GM13976 (cell line): ENCODE results near the gene GMPR.
"Not testable (repeated sequence)": the region's sequence is repeated elsewhere in the genome, so short reads cannot be mapped to it uniquely, and the experiment has no call there.

Experiments
- DNase-seq: peaks from one replicate; pipeline ENCODE4 v3.0.0; 2012; ENCODE audit warnings: low spot score
- in situ Hi-C: fragments of 300-500 bp; cut with MboI; formaldehyde crosslinking; loops from one replicate; pipeline ENCODE4 v1.12.0; 2022; ENCODE audit warnings: low sequenced_read_pairs, mixed read lengths, inconsistent platforms; ENCODE audit not compliant: unreplicated experiment
- TF ChIP-seq, protein P1 (sequence below): IDR thresholded peaks from 2 replicates; pipeline ENCODE4 v1.5.1; 2012; ENCODE audit warnings: borderline replicate concordance, mild to moderate bottlenecking; ENCODE audit not compliant: insufficient read depth; ENCODE audit errors: extremely low read depth, missing control alignments, control extremely low read depth

Gene GMPR

DNA sequence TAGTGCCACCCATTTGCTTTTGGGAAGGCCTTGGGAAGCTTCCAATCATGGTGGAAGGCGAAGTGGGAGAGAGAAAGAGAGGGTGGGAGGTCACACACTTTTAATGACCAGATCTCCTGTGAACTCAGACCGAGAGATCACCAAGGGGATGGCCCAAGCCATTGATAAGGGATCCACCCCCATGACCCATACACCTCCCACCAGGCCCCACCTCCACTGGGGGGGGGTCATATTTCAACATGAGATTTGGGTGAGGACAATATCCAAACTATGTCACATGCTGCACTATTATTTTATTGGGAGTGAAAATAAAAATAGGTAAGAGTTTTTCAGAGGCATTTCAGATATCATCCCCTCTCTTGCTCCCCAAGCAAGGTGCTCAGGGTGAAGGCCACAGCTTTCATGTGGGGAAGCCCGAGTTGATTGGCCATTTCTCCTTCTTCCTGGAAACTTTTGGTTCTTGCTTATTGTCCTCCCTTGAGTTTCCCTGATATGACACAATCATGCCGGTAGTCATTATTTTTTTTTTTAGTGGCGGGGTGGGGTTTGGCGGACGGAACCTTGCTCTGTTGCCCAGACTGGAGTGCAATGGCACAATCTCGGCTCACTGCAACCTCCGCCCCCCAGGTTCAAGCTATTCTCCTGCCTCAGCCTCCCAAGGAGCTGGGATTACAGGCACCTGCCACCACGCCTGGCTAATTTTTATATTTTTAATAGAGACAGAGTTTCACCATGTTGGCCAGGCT is 15.2 kb downstream of the GMPR start:
- no peak for DNase-seq
- in situ Hi-C loops, result no loop called here
- TF ChIP-seq, protein P1, sequence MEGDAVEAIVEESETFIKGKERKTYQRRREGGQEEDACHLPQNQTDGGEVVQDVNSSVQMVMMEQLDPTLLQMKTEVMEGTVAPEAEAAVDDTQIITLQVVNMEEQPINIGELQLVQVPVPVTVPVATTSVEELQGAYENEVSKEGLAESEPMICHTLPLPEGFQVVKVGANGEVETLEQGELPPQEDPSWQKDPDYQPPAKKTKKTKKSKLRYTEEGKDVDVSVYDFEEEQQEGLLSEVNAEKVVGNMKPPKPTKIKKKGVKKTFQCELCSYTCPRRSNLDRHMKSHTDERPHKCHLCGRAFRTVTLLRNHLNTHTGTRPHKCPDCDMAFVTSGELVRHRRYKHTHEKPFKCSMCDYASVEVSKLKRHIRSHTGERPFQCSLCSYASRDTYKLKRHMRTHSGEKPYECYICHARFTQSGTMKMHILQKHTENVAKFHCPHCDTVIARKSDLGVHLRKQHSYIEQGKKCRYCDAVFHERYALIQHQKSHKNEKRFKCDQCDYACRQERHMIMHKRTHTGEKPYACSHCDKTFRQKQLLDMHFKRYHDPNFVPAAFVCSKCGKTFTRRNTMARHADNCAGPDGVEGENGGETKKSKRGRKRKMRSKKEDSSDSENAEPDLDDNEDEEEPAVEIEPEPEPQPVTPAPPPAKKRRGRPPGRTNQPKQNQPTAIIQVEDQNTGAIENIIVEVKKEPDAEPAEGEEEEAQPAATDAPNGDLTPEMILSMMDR, result no peak

DNA sequence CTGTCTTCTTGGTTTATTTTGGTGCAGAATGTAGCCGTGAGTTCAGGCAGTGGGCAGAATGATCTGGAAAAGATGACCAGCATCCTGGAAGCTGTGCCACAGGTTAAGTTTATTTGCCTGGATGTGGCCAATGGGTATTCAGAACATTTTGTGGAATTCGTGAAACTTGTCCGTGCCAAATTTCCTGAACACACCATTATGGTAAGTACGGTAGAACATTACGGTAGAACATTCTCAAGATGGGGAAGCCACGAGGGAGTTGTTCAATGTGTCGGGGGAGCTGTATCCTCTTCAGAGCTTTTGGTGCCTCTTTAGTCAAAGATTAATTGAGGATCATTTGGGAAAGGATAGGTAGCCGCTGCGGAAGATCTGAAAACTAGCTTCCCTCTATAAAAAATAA is 16.1 kb downstream of the GMPR start:
- in situ Hi-C loops, result no loop called here
- TF ChIP-seq, protein P1, result no peak
- DNase-seq, result no peak

DNA sequence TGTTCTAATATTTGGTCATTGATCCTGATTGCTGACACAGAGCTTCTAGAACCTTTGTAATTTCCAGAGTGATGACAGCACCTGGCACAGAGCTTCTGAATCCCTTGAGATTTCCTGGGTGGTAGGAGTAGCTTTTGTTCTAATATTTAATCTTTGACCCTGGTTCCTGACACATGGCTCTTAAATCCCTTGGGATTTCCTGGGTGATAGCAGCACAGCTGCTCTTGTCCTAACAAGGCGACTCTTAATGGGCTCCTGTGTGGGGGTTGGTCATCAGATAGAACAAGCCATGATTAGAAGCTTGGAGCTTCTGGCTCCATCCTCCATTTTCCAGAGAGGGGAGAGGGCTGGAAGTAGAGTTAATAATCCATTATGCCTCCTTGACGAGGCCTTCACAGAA is 18.4 kb downstream of the GMPR start:
- no peak for DNase-seq
- in situ Hi-C loops, result no loop called here

DNA sequence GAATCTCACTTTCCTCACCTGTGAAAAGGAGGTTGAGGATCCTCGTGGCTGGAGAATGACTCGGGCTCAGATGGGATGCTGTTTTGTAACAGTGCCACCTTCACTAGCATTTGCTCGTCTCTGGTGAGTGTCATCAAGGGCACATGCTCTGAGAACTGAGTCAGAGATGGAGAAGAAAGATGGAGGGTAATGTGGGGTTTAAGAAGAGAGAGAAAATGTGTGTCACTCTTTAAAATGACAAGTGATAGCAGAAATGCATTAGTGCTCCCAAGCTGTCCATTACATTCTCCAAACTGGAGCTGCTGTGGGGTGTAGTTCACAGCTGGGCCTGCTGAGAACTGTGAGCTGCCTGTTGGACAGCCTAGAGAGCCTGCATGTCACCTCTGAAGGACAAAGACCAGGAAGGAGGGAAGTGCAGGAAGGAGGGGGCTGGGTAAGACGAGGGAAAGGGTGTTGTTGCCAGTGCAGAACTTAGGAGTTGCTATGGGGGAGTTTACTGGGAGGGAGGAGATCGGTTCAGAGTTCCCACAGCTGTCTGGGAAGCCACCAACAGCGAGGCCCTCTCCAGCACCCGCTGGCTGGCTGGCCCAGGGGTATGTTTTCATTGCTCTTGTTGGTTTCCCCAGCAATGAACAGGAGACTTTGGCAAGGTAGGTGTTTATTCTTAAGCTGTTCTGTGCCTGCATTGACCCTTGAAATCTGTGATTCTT is 19.8 kb downstream of the GMPR start:
- in situ Hi-C loops, result no loop called here
- DNase-seq, result no peak
- TF ChIP-seq, protein P1, result no peak

More for the DNA sequence above, 18.4 kb downstream of the GMPR start:
- TF ChIP-seq, protein P1, result no peak

DNA sequence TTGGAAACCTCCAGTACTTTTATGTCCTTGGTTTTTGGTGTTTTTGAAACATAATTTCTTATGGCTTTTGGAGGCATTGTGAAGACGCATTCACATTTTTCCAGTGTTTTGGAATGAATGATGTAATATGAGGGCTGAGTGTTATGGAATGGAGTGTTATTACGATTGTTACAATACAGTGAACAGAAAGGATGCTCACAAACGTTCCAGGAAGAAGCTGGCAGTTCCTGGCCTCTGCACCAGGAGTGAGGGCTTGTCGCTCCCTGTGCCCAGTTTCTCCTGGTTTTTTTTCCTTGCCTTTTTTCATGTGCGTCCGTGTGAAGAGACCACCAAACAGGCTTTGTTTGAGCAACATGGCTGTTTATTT is 20.3 kb downstream of the GMPR start:
- TF ChIP-seq, protein P1, result no peak
- DNase-seq, result no peak
- in situ Hi-C loops, result no loop called here

DNA sequence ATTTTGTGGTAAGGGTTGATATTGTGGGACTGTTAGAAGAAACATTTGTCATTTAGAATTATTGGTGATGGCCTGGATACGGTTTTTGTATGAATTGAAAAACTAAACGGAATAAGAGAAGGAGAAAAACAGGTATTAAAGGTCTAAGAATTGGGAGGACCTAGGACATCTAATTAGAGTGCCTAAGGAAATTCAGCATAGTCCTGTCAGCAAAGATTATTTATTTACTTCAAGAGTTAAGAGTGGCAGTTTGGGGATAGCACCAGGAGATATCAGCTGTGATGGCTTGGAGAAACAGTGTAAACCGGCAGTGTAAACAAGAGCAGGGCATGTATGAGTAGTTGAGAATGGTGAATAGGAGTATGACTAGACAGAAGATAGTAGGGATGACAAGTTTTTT is 21.2 kb downstream of the GMPR start:
- DNase-seq, in situ Hi-C loops: not testable (repeated sequence)

DNA sequence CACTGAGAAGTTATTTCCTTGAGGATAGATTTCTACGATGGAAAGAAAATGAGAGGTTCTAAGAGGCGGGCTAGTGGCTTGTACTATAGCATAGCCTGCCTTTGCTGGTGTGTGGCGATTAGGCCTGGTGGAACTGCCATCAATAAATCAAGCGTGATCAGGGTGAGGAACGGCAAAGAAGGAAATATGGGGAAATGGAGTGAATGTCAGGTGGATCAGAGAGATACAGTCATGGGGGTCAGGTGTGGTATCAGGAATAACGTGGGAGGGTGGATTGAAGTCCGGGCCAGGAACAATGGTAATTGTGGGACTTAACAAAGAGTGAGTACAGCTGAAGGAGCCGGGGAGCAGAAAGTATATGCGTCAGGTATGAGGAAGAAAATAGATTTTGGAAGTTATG is 22.2 kb downstream of the GMPR start:
- in situ Hi-C loops, DNase-seq: not testable (repeated sequence)

DNA sequence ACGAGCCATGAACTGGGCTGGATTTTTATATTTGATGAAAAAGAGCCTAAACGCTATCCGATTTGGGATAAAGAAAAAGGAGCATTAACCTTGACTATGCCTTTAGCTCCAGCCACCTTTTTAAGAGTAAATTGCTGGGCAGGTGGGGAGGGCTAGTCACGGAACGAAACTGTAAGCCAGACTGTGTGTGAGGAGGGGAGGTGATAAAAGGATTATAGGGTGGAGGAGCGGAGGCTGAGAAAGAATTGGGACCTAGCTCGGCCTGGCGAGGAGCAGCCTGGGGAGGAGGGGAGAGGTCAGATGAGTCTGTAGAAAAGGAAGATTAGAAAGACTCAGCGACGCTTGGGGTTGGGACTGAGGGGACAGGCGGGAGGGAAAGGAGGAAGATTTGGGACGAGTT is 24.4 kb downstream of the GMPR start:
- in situ Hi-C loops, DNase-seq: not testable (repeated sequence)

DNA sequence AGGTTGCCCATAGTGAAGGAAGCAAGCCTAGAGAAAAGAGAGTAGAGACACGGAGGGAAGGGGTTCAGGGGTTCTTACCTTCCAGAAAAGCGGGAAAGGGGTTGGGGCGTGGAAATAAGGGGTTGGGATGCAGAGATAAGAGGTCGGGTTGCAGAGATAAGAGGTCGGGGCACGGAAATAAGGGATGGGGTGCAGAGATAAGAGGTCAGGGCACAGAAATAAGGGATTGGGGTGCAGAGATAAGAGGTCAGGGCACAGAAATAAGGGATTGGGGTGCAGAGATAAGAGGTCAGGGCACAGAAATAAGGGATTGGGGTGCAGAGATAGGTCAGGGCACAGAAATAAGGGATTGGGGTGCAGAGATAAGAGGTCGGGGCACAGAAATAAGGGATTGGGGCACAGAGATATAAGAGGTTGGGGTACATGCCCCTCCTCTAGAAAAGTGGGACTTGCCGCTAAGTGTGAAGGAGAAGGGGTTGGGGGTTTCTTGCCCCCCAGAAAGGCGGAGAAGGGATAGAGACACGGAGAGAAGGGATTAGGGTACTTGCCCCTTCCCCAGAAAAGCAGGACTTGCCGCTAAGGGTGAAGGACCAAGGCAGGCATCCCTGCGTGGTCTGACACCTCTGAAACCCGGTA is 25.2 kb downstream of the GMPR start:
- DNase-seq, in situ Hi-C loops: not testable (repeated sequence)
